Vagina (tissue), 2 donors: ENCODE measurements around the gene SPOCK1. TPM values are rescaled to one million over a fixed set of nuclear protein-coding genes. Genes with fewer than 3 reads are reported as not detected.

Experiments used
- DNase-seq, 2 donors: peaks; one replicate each; pipeline ENCODE4 v3.0.0-alpha.2; 2017; ENCODE audit errors: extremely low spot score in 2 of 2
- H3K27ac ChIP-seq: fragments of 200-600 bp; sonication (generic); one replicate; pipeline ENCODE4 v1.5.1; 2019
- H3K27me3 ChIP-seq: fragments of 200-600 bp; sonication (generic); one replicate; pipeline ENCODE4 v1.5.1; 2019
- H3K36me3 ChIP-seq, 2 donors: fragments of 200-600 bp; sonication (generic); one replicate each; pipeline ENCODE4 v1.5.1; 2017 to 2019
- H3K4me1 ChIP-seq: fragments of 200-600 bp; sonication (generic); one replicate; pipeline ENCODE4 v1.5.1; 2019
- H3K4me3 ChIP-seq, 2 donors: fragments of 200-600 bp; sonication (generic); 1 replicate in 1 of 2; 2 replicates in 1 of 2; pipeline ENCODE4 v1.5.1; 2016 to 2019
- H3K9me3 ChIP-seq: fragments of 200-600 bp; sonication (generic); one replicate; pipeline ENCODE4 v1.5.1; 2019
- CTCF ChIP-seq, 3 experiments: fragments of 450-650 bp in 2 of 3; fragments of 200-600 bp in 1 of 3; sonication (generic) in 1 of 3; IDR thresholded peaks; one replicate each; pipeline ENCODE4 v1.5.1; 2017 to 2019; ENCODE audit warnings: antibody characterized with exemption in 3 of 3, mild to moderate bottlenecking in 2 of 3, moderate library complexity in 2 of 3
- POLR2A ChIP-seq, 2 donors: fragments of 450-650 bp; IDR thresholded peaks; one replicate each; pipeline ENCODE4 v1.6.1; 2017; ENCODE audit warnings: antibody characterized with exemption in 2 of 2, mild to moderate bottlenecking in 2 of 2, moderate library complexity in 2 of 2
- POLR2AphosphoS5 ChIP-seq, 2 donors: sonication (generic); formaldehyde crosslinking; IDR thresholded peaks; one replicate each; pipeline ENCODE4 v1.9.0; 2017; ENCODE audit warnings: antibody characterized with exemption in 2 of 2, mild to moderate bottlenecking in 2 of 2, low read depth in 1 of 2; ENCODE audit not compliant: insufficient read depth in 1 of 2
- intact Hi-C: fragments of 100-400 bp; cut with DNase I; formaldehyde crosslinking; loops from one replicate; pipeline ENCODE4 v1.15.1; 2023
- total RNA-seq: library from RNA; depleted of rRNA; stranded (reverse); fragments of >200 nt; gene quantifications from one replicate; pipeline ENCODE4 v1.2.3, GENCODE V29; 2016

Gene SPOCK1
- total RNA-seq, 1 donor from 2014 or later, result 70.7 TPM

DNA sequence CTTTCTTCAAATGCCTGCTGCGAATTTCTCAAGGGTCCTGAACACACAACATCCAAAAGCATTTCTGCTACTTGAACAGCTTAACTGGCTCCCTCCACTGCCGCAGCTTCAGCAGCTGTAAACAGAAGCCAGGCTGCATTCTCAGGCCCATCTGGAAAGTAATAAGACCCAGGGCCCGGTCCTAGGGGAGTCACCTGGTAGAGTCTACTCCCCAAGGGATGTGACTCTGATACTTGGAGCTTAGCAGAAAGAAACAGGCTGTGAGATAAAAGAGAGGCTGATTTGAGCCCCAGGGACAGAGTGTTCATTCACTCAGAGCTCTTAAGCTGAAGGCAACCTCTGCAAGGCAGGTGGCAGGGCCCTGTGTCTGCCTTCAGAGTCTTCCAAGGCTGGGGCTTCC lies 356.8 kb downstream of the SPOCK1 start:
- TF ChIP-seq CTCF (IDR thresholded peaks at IDR 0.05), result no peak
- no peak for TF ChIP-seq POLR2A (IDR thresholded peaks at IDR 0.05)
- no peak for TF ChIP-seq POLR2AphosphoS5 (IDR thresholded peaks at IDR 0.05; ENCODE audit: insufficient read depth in 1 of 2, low read depth in 1 of 2)
- peaks cover 26% of the 10 kb centered on the region for H3K4me1 ChIP-seq
- no peaks in the 10 kb centered on the region for H3K36me3 ChIP-seq
- peak overlapping the region; percentile 62 for H3K27ac ChIP-seq
- no peak overlapping the region for H3K4me3 ChIP-seq
- H3K27me3 ChIP-seq, result no peaks in the 10 kb centered on the region
- intact Hi-C loops, result no loop called here
- no peaks in the 10 kb centered on the region for H3K9me3 ChIP-seq
- DNase-seq, result no peak

- intact Hi-C loops, result no loop called here
- H3K27ac ChIP-seq, result peak overlapping the region; percentile 62
- H3K9me3 ChIP-seq, result no peaks in the 10 kb centered on the region
Measured at GRCh38 chr5:137141779-137142178, 357.3 kb downstream of the SPOCK1 start.

GRCh38 chr5:137136991-137137632 lies 362.0 kb downstream of the SPOCK1 start:
- no peaks in the 10 kb centered on the region for H3K36me3 ChIP-seq
- no peaks in the 10 kb centered on the region for H3K27me3 ChIP-seq
- H3K4me1 ChIP-seq, result peaks cover 12% of the 10 kb centered on the region
- H3K9me3 ChIP-seq, result no peaks in the 10 kb centered on the region
- DNase-seq, result no peak
- intact Hi-C loops, result no loop called here
- TF ChIP-seq CTCF (IDR thresholded peaks at IDR 0.05) (no peak), POLR2AphosphoS5 (IDR thresholded peaks at IDR 0.05; ENCODE audit: insufficient read depth in 1 of 2, low read depth in 1 of 2) (no peak), POLR2A (IDR thresholded peaks at IDR 0.05) (no peak)
- no peak overlapping the region for H3K4me3 ChIP-seq
- no peak overlapping the region for H3K27ac ChIP-seq

More at GRCh38 chr5:137141779-137142178, 357.3 kb downstream of the SPOCK1 start:
- peak in 1 of 2 donors; percentile 84 for DNase-seq
- Histone ChIP-seq H3K36me3 (no peaks in the 10 kb centered on the region), H3K27me3 (no peaks in the 10 kb centered on the region), H3K4me1 (peaks cover 26% of the 10 kb centered on the region), H3K4me3 (no peak overlapping the region)
- TF ChIP-seq CTCF (IDR thresholded peaks at IDR 0.05) (no peak), POLR2AphosphoS5 (IDR thresholded peaks at IDR 0.05; ENCODE audit: insufficient read depth in 1 of 2, low read depth in 1 of 2) (no peak)

DNA sequence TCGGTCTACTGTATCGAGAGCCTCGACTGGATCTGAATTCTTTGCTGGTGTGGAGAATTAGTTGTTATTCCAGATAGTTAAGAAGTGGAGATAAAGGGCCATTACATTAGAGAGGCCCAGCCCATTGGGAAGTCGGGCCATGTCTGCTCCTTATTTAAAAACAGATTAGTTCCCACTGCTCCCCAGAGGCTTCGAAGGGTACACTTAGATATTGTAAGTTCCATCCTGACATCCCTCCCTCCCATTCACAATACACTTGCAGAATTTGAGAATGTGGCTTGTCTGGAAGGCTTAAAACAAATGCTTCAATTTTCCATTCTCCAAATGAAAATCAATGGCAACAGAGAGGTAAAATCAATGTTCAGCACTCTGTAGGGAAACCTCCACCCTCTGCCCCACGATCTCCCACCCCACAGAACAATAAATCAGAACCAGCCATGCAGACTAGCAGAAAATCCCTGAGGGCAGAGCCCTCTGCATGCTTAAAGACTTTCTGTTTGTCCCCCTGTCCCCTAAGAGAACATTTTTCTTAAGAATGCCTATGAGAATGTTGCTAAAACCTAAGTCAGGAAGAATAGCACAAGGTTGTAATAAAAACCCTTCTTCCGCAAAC lies 364.1 kb downstream of the SPOCK1 start:
- DNase-seq, result no peak
- no peaks in the 10 kb centered on the region for H3K4me1 ChIP-seq
- H3K4me3 ChIP-seq, result no peak overlapping the region
- intact Hi-C loops, result no loop called here
- H3K27ac ChIP-seq, result no peak overlapping the region
- no peaks in the 10 kb centered on the region for H3K36me3 ChIP-seq
- H3K9me3 ChIP-seq, result no peaks in the 10 kb centered on the region
- TF ChIP-seq POLR2AphosphoS5 (IDR thresholded peaks at IDR 0.05; ENCODE audit: insufficient read depth in 1 of 2, low read depth in 1 of 2) (no peak), POLR2A (IDR thresholded peaks at IDR 0.05) (no peak), CTCF (IDR thresholded peaks at IDR 0.05) (no peak)
- H3K27me3 ChIP-seq, result no peaks in the 10 kb centered on the region
